Hematopoietic multipotent progenitor cell treated with erythropoietin and hydrocortisone succinate and interleukin-3 and kit ligand, for 4 days (in vitro differentiated cells): Measurements from ENCODE around the gene RPLP1.
A peak's percentile ranks its signal among the peaks of the same experiment; 100 is the strongest.

Experiments used
- DNase-seq: peaks from one replicate; pipeline ENCODE4 v3.0.0-alpha.2; 2015

Gene RPLP1

GRCh38 chr15:69452692-69453521, at the start of gene RPLP1:
Gene RPLP1, plus strand, starts transcription at chr15:69452818. Its CDS starts 131 bp downstream, at chr15:69452949.
- peak; percentile 99 for DNase-seq

- DNase-seq = no peak
Measured at GRCh38 chr15:69403594-69403993, 49.0 kb upstream of the RPLP1 start.

DNA sequence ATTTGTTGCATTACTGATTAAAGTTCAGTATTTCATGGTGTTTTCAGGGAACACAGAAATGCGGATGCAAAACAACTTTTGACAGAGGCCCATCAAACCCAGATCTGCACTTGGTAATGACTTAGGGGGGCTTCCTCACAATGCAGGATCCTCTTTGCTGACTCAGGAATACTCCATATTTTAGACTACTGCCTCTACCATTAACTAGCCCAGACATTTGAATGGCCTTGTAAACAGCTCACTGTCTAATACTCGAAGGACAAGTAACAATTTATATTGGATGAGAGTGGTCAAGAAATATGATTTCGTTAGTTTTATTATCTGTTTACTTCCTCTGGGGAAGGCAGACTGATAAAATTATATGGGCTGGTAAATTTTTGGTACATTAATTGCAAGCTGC, 47.5 kb upstream of the RPLP1 start:
- DNase-seq = no peak

DNA sequence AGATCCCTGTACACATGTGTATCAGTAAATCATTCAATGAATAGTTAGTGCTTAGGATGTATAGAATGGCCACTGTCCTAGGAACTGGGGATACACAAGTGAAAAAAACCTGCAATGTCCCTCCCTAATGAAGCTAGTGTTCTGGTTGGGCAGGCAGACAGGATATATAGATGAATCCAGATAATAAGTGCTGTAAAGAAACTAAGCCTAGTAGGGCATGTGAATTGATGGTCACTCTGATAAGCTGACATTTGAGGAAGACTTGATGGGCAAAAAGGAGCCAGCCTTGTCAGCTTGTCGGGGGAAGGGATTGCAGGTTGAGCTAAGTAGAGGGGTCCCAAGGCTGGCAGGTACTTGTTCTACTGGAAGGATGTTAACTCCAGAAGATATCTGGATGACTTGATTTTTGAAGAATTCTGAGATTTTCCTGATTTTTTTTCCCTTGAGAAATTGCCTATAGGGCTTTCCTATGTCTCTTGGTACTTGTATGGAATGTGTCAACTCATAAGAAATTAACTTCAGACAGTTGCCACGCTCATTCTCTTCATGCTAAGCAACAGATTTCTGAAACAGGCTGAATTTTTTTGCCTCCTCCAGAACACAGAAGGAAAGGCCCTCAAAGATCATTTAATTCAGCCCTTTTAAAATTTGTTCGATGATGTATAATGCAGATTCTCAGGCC, 44.8 kb upstream of the RPLP1 start:
- DNase-seq = peak; percentile 29

DNA sequence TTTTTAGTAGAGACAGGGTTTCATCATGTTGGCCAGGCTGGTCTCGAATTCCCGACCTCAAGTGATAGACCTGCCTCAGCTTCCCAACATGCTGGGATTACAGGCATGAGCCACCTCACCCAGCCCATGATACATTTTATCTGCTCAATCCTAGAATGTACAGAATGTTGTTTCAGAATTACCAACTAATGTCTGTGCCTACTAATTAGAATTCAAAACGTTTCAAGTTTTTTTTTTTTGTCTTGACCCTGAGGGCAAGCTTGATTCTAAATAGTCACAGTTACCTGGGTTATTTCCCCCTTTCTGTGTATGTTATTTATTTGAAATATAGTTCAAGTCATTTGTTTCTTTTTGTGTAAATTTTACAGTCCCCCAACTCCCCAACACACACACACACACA, 43.8 kb upstream of the RPLP1 start:
- DNase-seq = no peak

DNA sequence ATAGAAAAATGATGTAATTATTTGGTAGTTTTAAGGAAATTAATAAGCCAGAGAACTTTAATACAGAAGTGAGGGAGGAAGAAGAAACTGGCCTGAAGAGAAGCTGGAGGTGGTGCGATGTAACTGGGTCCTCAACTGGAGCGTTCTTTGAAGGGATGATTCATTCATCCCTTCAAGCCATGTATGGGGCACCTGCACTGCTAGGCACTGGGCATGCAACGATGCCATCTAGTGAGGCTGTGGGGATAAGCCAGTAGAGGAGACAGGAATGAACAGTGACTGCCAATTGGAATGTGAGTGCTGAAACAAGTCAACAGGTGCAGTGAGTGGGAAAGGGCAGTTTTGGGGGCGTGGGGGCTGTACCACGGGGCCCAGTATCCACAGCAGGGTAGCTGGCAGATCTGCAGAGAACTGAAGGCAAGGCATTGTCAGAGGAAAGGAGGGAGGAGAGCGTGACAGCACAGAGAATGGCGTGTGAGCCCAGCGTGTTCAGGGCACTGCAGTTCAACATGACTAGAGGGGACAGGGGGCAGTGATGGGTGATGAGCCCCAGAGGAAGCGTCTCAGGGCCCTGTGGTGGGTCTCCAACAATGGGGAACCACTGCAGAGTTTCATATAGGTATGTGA, 42.3 kb upstream of the RPLP1 start:
- DNase-seq = peak; percentile 65

DNA sequence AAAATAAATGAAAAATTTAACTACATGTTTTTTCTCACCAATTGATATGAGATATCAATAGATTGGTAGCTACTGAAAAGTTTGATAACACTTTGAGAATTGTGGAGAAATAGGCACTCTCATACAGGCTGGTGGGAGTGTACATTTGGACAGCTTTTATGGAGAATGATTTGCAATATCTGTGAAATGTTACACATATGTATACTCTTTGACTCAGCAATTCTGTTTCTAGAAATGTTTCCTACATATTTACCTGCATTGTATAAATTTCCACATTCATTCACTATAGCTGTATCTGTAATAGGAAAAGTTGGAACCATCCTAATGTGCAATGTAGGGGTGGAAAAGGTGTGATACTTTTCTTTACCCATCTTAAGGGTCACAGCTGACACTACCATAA, 40.3 kb upstream of the RPLP1 start:
- no peak for DNase-seq

DNA sequence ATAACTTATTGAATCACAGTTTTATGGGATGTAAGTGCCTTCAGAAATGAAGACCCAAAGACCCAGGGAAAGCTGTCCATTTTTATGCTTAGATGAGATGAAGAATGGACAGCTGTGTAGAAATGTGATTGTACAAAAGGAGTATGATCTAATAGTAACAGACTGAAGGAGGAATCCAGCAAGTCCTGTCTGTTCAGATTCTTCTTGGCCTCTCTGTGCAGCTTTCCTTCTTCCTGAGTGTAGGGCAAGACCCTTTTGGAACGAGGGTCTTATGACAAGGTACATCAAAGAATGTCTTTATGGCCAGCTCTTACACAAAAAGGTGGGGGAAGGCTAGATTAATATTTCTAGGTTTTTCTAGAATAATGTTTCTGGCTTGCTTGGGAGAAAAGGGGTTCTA, 39.9 kb upstream of the RPLP1 start:
- no peak for DNase-seq

DNA sequence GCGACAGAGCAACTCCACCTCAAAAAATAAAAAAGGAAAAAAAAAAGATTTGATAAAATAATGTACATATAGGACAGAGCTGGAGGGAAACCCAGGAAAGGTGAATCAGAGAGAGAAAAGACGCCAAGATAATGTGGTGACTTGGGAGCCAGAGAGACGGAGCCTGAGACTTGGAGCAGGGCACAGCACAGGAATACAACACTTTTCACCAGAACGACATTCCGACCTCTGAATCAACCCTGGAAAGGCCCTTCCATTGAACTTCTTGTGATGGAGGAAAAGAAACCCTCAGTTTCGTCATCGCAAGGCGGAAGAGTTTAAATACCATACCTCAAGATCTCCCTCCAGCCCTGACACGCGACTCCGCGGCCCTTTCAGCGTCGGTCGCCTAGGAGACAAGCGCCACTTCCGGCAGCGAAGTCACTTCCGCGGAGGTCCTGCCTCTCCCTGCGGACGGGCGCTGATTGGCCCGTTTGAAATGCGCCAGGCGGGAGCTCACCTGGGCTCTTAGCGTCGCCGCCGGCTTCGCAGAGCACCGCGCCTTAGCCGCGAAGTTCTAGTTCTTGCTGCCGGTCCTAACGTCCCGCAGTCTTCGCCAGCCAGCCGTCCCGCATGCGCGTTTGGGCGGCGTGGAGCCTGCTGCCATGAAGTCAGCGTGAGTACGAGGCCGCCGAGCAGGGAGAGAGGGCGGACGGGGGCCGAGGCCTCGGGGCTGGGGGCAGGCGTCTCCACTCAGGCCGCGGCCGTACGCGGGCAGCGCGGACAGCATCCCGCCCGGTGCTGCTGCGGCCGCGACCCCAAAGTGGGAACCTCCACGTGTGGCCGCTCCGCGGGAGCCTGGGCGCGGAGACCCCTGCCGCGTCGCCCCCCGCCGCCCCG, 38.6 kb upstream of the RPLP1 start, which contains the start of gene KIF23:
TSS of gene KIF23 (plus strand) at position 528 of the 879 bp plus-strand sequence. CDS start at position 645, 117 bp downstream.
- DNase-seq = peak; percentile 97

GRCh38 chr15:69414701-69415167, 37.9 kb upstream of the RPLP1 start:
- peak; percentile 70 for DNase-seq

DNA sequence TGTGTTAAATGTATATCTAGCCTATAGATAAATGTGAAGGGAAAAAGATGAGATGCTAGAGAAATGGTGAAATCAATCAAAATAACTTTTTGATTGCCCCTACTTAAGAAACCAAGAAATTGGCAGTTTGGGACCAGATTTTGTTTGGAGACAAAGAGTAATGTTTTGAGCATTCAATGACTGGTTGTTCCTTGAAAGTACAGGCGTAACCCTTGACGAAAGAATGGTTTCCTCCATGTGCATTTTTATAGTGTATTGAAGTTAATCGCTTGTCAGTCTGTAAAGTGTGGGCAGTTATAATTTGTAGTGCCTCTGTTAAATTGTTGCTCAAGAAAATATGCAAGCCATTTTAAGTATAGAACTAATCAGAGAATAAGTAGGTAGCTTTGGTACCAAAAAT, 37.2 kb upstream of the RPLP1 start:
- no peak for DNase-seq

GRCh38 chr15:69417581-69417980, 35.0 kb upstream of the RPLP1 start:
- no peak for DNase-seq

- DNase-seq = no peak
Measured at GRCh38 chr15:69421498-69421897, 31.1 kb upstream of the RPLP1 start.

- DNase-seq = no peak
Measured at GRCh38 chr15:69422336-69422895, 30.2 kb upstream of the RPLP1 start.

GRCh38 chr15:69424001-69424400, 28.6 kb upstream of the RPLP1 start:
- DNase-seq = no peak

GRCh38 chr15:69424748-69425413, 27.7 kb upstream of the RPLP1 start:
- DNase-seq = no peak

GRCh38 chr15:69433831-69434230, 18.8 kb upstream of the RPLP1 start:
- no peak for DNase-seq

GRCh38 chr15:69434238-69434637, 18.4 kb upstream of the RPLP1 start:
- DNase-seq = no peak

DNA sequence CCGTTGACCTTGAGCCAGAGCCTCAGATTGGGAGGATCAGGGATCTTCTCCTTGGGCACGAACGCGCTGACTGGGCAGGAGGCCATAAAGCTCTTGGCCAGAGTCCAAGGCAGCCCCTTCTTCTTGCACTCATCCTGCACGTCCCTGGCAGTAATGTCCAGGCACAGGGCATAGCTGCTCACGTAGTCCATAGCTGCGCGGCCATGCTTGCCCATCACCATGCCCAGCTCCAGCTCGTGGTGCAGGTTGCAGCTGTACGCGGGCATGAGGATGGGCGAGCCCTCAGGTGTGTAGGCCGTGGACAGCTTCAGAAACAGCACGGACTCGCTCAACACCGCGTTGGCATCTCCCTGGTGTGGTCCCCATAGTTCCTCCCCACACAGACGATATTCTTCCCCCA, 17.9 kb upstream of the RPLP1 start:
- DNase-seq = no peak

- no peak for DNase-seq
Measured at GRCh38 chr15:69435985-69436384, 16.6 kb upstream of the RPLP1 start.

GRCh38 chr15:69436951-69437350, 15.7 kb upstream of the RPLP1 start:
- DNase-seq = peak; percentile 35

- no peak for DNase-seq
Measured at GRCh38 chr15:69439623-69440022, 13.0 kb upstream of the RPLP1 start.
